Right lobe of liver (tissue), 6 donors: ENCODE data around the gene SPTLC3. TPM values are rescaled to one million over a fixed set of nuclear protein-coding genes. Genes with fewer than 3 reads are reported as not detected.

ENCODE experiments used
- ATAC-seq, 4 donors: fragments of 200-7000 bp; cut with Tn5 transposase; one replicate each; pipeline ENCODE4 v1.9.1; 2020; ENCODE audit warnings: mild to moderate bottlenecking in 4 of 4, moderate library complexity in 4 of 4
- DNase-seq, 3 donors: peaks; one replicate each; pipeline ENCODE4 v3.0.0-alpha.2; 2020
- H3K27ac ChIP-seq, 3 donors: fragments of 200-600 bp; one replicate each; pipeline ENCODE4 v1.8.0; 2022
- H3K27me3 ChIP-seq, 2 donors: fragments of 200-600 bp; one replicate each; pipeline ENCODE4 v1.8.0; 2022
- H3K36me3 ChIP-seq, 4 donors: fragments of 200-600 bp; sonication (generic) in 1 of 4; one replicate each; pipeline versions ENCODE4 v1.5.1 to v1.8.0; 2017 to 2022; ENCODE audit warnings: control low read depth in 1 of 4
- H3K4me1 ChIP-seq, 4 donors: fragments of 200-600 bp; sonication (generic) in 1 of 4; one replicate each; pipeline versions ENCODE4 v1.5.1 to v1.8.0; 2017 to 2022; ENCODE audit warnings: control low read depth in 1 of 4
- H3K4me3 ChIP-seq, 3 donors: fragments of 200-600 bp; one replicate each; pipeline ENCODE4 v1.8.0; 2022
- H3K9me3 ChIP-seq, 4 donors: fragments of 200-600 bp; sonication (generic) in 1 of 4; one replicate each; pipeline versions ENCODE4 v1.5.1 to v1.8.0; 2017 to 2022; ENCODE audit warnings: control low read depth in 1 of 4
- POLR2A ChIP-seq: fragments of 450-650 bp; IDR thresholded peaks from one replicate; pipeline ENCODE4 v1.6.1; 2017; ENCODE audit warnings: antibody characterized with exemption, mild to moderate bottlenecking
- WGBS: methylation state at CpG from one replicate; pipeline ENCODE4 v1.1.6; 2018; ENCODE audit warnings: low coverage, low lambda C conversion rate; ENCODE audit not compliant: insufficient coverage; ENCODE audit errors: missing lambda C conversion rate; 5-methylcytosine and 5-hydroxymethylcytosine counted together
- intact Hi-C, 2 donors: fragments of 100-400 bp; cut with DNase I; formaldehyde crosslinking; loops; one replicate each; pipeline versions ENCODE4 v1.11.2 to v1.14.1; 2022
- long read RNA-seq: library from polyadenylated mRNA; unstranded; transcript quantifications from one replicate; pipeline ENCODE4 v2.0.0, GENCODE V29; 2019
- total RNA-seq, 6 experiments: library from RNA; depleted of rRNA in 2 of 6; stranded (reverse); fragments of >200 nt in 2 of 6; fragmentation: NEBNext Ultra II Directional in 3 of 6; extraction: Animal tissue kit (Norgen Biotek cat#: 25700) in 3 of 6; gene quantifications; one replicate each; pipeline versions ENCODE4 v1.1.0 to v1.2.4, GENCODE V29; 2016 to 2023
- TF ChIP-seq, protein P1 (sequence below), 4 donors: fragments of 200-600 bp in 3 of 4; fragments of 450-650 bp in 1 of 4; IDR thresholded peaks; one replicate each; pipeline versions ENCODE4 v1.5.1 to v1.8.0; 2016 to 2022; ENCODE audit warnings: antibody characterized with exemption in 4 of 4, mild to moderate bottlenecking in 2 of 4
- donor health status: DM: no; HTN: yes; CAD: no.
- donor health status: DM: no; HTN: no; CAD: no.
- donor health status: DM: no; HTN: no; CAD: no.
- donor health status: DM: no; HTN: yes; CAD: no.
- donor health status: DM: no; HTN: yes; CAD: no.

The SPTLC3 gene
- 10 to 100 TPM; 16.4 to 25.6 (median 24.8) TPM for total RNA-seq
- long read RNA-seq, full-length matches to known transcripts = 2 of 4 reads
- long read RNA-seq, partial matches to known transcripts = 1 of 4 reads
- long read RNA-seq, other reads (novel, unspliced or antisense) = 1 of 4 reads

DNA sequence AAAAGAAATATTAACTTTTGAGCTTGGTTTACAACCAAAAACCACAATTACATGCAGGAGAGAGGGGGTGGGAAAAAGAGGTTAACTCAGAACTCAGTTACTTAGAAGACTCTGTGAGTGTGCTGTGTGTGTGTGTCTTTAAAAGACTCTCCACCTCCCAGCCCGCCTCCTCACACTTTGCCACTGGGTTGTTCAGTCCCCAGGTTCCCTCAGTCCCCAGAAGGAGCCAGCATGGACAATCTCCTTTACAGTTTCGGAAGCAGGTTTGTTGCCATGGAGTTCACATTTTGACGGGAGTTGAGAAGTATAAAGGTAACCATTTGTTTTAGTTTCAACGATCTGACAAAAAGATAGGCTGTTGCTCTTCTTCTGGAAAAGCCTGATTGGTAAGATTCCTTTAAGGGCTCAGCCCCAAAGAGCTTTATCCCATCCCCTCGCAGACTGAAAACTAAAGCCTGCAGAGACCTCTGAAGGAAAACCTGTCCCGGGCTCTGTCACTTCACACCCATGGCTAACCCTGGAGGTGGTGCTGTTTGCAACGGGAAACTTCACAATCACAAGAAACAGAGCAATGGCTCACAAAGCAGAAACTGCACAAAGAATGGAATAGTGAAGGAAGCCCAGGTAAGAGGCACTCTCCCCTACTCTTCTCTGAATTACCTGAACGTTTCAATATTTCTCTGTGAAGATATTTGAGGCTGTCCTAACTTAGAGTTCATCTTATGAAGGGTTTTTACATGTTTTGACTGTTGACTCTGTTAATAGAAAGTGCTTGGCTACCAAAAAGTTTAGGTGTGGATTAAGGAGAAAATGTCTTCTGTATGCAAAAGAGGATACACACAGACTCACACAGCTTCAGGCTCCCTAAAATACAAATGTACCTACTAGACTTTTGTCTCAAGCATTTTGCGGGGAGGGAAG lies at the start of gene SPTLC3:
Gene SPTLC3, plus strand, starts transcription at position 212 of the 921 bp plus-strand sequence. Its CDS starts 296 bp downstream, at position 508.
- no peaks in the 10 kb centered on the region for H3K9me3 ChIP-seq
- WGBS = 1% methylated on average over 9 of the region's 9 CpGs
- peak within 1 kb of the TSS; percentile 61 to 71 (median 65) for H3K27ac ChIP-seq
- peak within 1 kb of the TSS; percentile 41 to 58 (median 57) for H3K4me3 ChIP-seq
- intact Hi-C loops = no loop called here
- peak; percentile 46 to 78 (median 69) for DNase-seq
- H3K4me1 ChIP-seq = peaks cover 0 to 17% (median 2%) of the 10 kb centered on the region in 4 donors
- peak; percentile 86 to 94 (median 90) for ATAC-seq
- H3K27me3 ChIP-seq = no peaks in the 10 kb centered on the region
- TF ChIP-seq POLR2A = peak; percentile 58
- TF ChIP-seq, protein P1, sequence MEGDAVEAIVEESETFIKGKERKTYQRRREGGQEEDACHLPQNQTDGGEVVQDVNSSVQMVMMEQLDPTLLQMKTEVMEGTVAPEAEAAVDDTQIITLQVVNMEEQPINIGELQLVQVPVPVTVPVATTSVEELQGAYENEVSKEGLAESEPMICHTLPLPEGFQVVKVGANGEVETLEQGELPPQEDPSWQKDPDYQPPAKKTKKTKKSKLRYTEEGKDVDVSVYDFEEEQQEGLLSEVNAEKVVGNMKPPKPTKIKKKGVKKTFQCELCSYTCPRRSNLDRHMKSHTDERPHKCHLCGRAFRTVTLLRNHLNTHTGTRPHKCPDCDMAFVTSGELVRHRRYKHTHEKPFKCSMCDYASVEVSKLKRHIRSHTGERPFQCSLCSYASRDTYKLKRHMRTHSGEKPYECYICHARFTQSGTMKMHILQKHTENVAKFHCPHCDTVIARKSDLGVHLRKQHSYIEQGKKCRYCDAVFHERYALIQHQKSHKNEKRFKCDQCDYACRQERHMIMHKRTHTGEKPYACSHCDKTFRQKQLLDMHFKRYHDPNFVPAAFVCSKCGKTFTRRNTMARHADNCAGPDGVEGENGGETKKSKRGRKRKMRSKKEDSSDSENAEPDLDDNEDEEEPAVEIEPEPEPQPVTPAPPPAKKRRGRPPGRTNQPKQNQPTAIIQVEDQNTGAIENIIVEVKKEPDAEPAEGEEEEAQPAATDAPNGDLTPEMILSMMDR (IDR thresholded peaks at IDR 0.05) = no peak
- H3K36me3 ChIP-seq = no peaks in the 10 kb centered on the region

DNA sequence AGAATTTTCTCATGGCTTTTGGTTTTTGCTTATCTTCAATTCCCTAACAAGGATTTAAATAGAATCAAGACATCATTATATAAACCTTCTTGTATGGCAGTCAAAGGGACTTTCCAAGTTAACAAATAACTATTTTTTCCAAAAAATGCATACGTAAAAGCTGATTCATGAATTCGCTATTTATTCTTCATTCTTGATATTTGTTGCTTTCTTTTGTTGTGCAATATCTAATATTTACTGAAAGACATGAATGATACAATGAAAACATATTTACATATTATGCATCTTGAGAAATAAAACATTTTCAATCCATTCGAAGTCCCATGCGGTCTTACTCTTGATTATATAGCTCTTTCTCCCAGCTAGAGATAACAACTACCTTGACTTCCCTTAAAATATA lies 47.0 kb upstream of the SPTLC3 start:
- no peak for ATAC-seq

DNA sequence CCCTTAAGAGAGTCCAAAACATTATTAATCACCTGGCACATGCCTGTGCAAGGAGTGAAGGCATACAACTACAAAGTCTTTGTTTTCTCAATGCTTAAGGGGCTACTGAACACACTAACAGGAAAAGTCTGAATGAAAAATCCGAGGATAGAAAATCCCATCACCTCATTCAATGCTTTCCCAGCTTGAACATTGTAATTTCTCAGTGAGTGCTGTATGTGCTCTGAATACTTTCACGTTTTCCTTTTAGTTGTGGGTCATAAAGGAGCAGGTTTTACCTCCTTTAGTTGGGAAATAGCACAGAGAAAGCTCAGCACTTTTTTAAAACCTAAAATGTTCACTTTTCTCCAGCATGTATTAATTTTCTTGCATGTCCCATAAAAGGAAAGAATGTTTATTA lies 45.9 kb upstream of the SPTLC3 start:
- Histone ChIP-seq H3K27ac (no peak overlapping the region), H3K4me3 (no peak overlapping the region), H3K36me3 (no peaks in the 10 kb centered on the region), H3K9me3 (no peaks in the 10 kb centered on the region), H3K27me3 (no peaks in the 10 kb centered on the region), H3K4me1 (no peaks in the 10 kb centered on the region)
- intact Hi-C loops = no loop called here
- WGBS = 49% methylated on average over 2 of the region's 2 CpGs
- DNase-seq = no peak
- ATAC-seq = no peak
- TF ChIP-seq, protein P1 (IDR thresholded peaks at IDR 0.05) = no peak
- TF ChIP-seq POLR2A = no peak

More for the DNA sequence above, 47.0 kb upstream of the SPTLC3 start:
- no peak for DNase-seq
- H3K36me3 ChIP-seq = no peaks in the 10 kb centered on the region
- TF ChIP-seq, protein P1 (IDR thresholded peaks at IDR 0.05) = no peak
- TF ChIP-seq POLR2A = no peak
- H3K4me3 ChIP-seq = no peak overlapping the region
- H3K9me3 ChIP-seq = no peaks in the 10 kb centered on the region
- H3K4me1 ChIP-seq = no peaks in the 10 kb centered on the region
- no peaks in the 10 kb centered on the region for H3K27me3 ChIP-seq
- 74% methylated on average over 4 of the region's 4 CpGs for WGBS
- intact Hi-C loops = no loop called here
- no peak overlapping the region for H3K27ac ChIP-seq

DNA sequence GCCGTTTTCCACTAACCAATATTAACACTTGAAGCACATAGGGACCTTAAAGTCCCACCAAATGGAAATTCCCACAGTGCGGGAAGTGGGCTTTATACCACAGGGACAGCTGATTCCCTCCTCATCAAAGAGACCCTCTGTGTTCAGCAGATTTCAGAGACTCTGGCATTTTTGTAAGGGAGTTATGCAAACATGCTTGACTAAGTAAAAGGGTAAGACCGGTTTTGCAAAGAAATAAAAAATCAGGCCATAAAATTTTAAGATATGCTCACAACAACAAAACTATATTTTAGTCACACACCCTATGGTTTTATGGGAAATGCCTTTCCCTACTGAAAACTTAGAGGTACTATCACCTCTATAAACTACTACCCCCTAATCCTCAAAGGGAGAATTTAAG lies 45.4 kb upstream of the SPTLC3 start:
- Histone ChIP-seq H3K4me1 (no peaks in the 10 kb centered on the region), H3K27ac (no peak overlapping the region), H3K36me3 (no peaks in the 10 kb centered on the region), H3K27me3 (no peaks in the 10 kb centered on the region), H3K9me3 (no peaks in the 10 kb centered on the region), H3K4me3 (no peak overlapping the region)
- ATAC-seq = no peak
- WGBS = 52% methylated on average over 3 of the region's 3 CpGs
- TF ChIP-seq, protein P1 (IDR thresholded peaks at IDR 0.05) = no peak
- TF ChIP-seq POLR2A = no peak
- intact Hi-C loops = no loop called here
- no peak for DNase-seq
